GM23338 (cell line): Measurements from ENCODE around the gene SSTR3. TPM values are rescaled to one million over a fixed set of nuclear protein-coding genes. Genes with fewer than 3 reads are reported as not detected.

Experiments
- ATAC-seq: fragments of 200-7000 bp; cut with Tn5 transposase; 3 replicates; pipeline ENCODE4 v1.9.1; 2020
- DNase-seq: peaks from one replicate; pipeline ENCODE4 v3.0.0-alpha.2; 2015; ENCODE audit warnings: low spot score
- H2AFZ ChIP-seq: fragments of 200-600 bp; sonication (generic); 2 replicates; pipeline ENCODE4 v1.8.0; 2016; ENCODE audit warnings: antibody characterized with exemption, mild to moderate bottlenecking, moderate library complexity
- H3F3A ChIP-seq: fragments of 200-600 bp; sonication (generic); replicated peaks from 2 replicates; pipeline ENCODE4 v1.8.0; 2017; ENCODE audit warnings: antibody characterized with exemption, mixed run types, low read depth
- H3K27ac ChIP-seq: fragments of 200-600 bp; sonication (generic); 2 replicates; pipeline ENCODE4 v1.6.1; 2016; ENCODE audit warnings: low read depth
- H3K27me3 ChIP-seq: fragments of 200-600 bp; sonication (generic); 2 replicates; pipeline ENCODE4 v1.8.0; 2016; ENCODE audit warnings: mild to moderate bottlenecking, mixed run types, moderate library complexity; ENCODE audit not compliant: insufficient read depth
- H3K36me3 ChIP-seq: fragments of 200-600 bp; sonication (generic); 2 replicates; pipeline ENCODE4 v1.8.0; 2016; ENCODE audit warnings: mild to moderate bottlenecking; ENCODE audit not compliant: insufficient read depth
- H3K4me1 ChIP-seq: fragments of 200-600 bp; sonication (generic); 2 replicates; pipeline ENCODE4 v1.8.0; 2016; ENCODE audit warnings: mild to moderate bottlenecking, moderate library complexity; ENCODE audit not compliant: insufficient read depth
- H3K4me2 ChIP-seq: fragments of 200-600 bp; sonication (generic); 2 replicates; pipeline ENCODE4 v1.7.1; 2017; ENCODE audit warnings: mixed run types
- H3K4me3 ChIP-seq: fragments of 200-600 bp; sonication (generic); 2 replicates; pipeline ENCODE4 v1.6.1; 2016; ENCODE audit warnings: mixed run types
- H3K79me2 ChIP-seq: fragments of 200-600 bp; sonication (generic); replicated peaks from 2 replicates; pipeline ENCODE4 v1.8.0; 2017; ENCODE audit warnings: mild to moderate bottlenecking; ENCODE audit not compliant: insufficient read depth
- H3K9me2 ChIP-seq: fragments of 200-600 bp; sonication (generic); 2 replicates; pipeline ENCODE4 v1.8.0; 2017; ENCODE audit not compliant: insufficient read depth
- H4K20me1 ChIP-seq: fragments of 200-600 bp; sonication (generic); replicated peaks from 2 replicates; pipeline ENCODE4 v1.8.0; 2017; ENCODE audit warnings: mild to moderate bottlenecking; ENCODE audit not compliant: insufficient read depth
- H3K27ac Mint-ChIP-seq: 2 replicates; pipeline ENCODE4 v1.8.0; 2020; ENCODE audit warnings: inconsistent platforms, mild to moderate bottlenecking, moderate library complexity, mixed read lengths
- H3K27me3 Mint-ChIP-seq: 3 replicates; pipeline ENCODE4 v1.8.0; 2022; ENCODE audit warnings: low read depth, mild to moderate bottlenecking, moderate library complexity, mixed read lengths, inconsistent platforms; ENCODE audit not compliant: insufficient read depth, poor library complexity
- H3K36me3 Mint-ChIP-seq: 3 replicates; pipeline ENCODE4 v1.8.0; 2021; ENCODE audit warnings: low read depth, mild to moderate bottlenecking, inconsistent platforms, moderate library complexity, mixed read lengths
- H3K4me1 Mint-ChIP-seq: 3 replicates; pipeline ENCODE4 v1.8.0; 2020; ENCODE audit warnings: mild to moderate bottlenecking, inconsistent platforms, mixed read lengths
- H3K4me3 Mint-ChIP-seq: 3 replicates; pipeline ENCODE4 v1.8.0; 2021; ENCODE audit warnings: moderate library complexity, mild to moderate bottlenecking, inconsistent platforms, mixed read lengths
- H3K9me3 Mint-ChIP-seq: 3 replicates; pipeline ENCODE4 v1.8.0; 2020; ENCODE audit warnings: moderate library complexity, mild to moderate bottlenecking, inconsistent platforms, mixed read lengths
- CREB1 ChIP-seq: fragments of 250-450 bp; sonication (Bioruptor Pico); IDR thresholded peaks from 2 replicates; pipeline ENCODE4 v1.5.0; 2020; ENCODE audit warnings: low read depth, mild to moderate bottlenecking, moderate library complexity
- EZH2phosphoT487 ChIP-seq: fragments of 200-600 bp; sonication (generic); IDR thresholded peaks from one replicate; pipeline ENCODE4 v1.8.1; 2018; ENCODE audit warnings: antibody characterized with exemption; ENCODE audit not compliant: unreplicated experiment
- NANOG ChIP-seq: IDR thresholded peaks from 2 replicates; pipeline ENCODE4 v1.6.1; 2016; ENCODE audit warnings: antibody characterized with exemption, borderline replicate concordance
- ZNF114 ChIP-seq: fragments of 250-450 bp; sonication (Bioruptor Pico); IDR thresholded peaks from 2 replicates; pipeline ENCODE4 v1.5.0; 2020; ENCODE audit warnings: mild to moderate bottlenecking, moderate library complexity
- ZNF331 ChIP-seq: fragments of 250-450 bp; sonication (Bioruptor Pico); IDR thresholded peaks from 2 replicates; pipeline ENCODE4 v1.5.0; 2020; ENCODE audit warnings: low read depth, mild to moderate bottlenecking, moderate library complexity
- polyA plus RNA-seq: library from polyadenylated mRNA; unstranded; fragments of >200 nt; fragmentation: Nextera tagmentation; extraction: Ambion mirVana; gene quantifications from 2 replicates; pipeline ENCODE4 v1.2.1, GENCODE V29; 2016
- total RNA-seq: library from RNA; depleted of rRNA; stranded (reverse); fragments of >200 nt; shearing (Covaris generic); gene quantifications from 2 replicates; pipeline ENCODE4 v1.2.3, GENCODE V29; 2014
- TF ChIP-seq, protein P1 (sequence below): IDR thresholded peaks from one replicate; pipeline ENCODE4 v1.6.1; 2018; ENCODE audit warnings: antibody characterized with exemption; ENCODE audit not compliant: unreplicated experiment
- TF ChIP-seq, protein P2 (sequence below): IDR thresholded peaks from 2 replicates; pipeline ENCODE4 v1.6.1; 2016; ENCODE audit warnings: antibody characterized with exemption
- TF ChIP-seq, protein P3 (sequence below), 2 experiments: fragments of 200-600 bp in 1 of 2; sonication (generic) in 1 of 2; conservative IDR thresholded peaks; 2 replicates each; pipeline versions ENCODE4 v1.5.1 to v1.6.1; 2016 to 2017; ENCODE audit warnings: antibody characterized with exemption in 2 of 2, low read depth in 2 of 2, mild to moderate bottlenecking in 2 of 2, moderate library complexity in 1 of 2
- TF ChIP-seq, protein P4 (sequence below): fragments of 250-450 bp; sonication (Bioruptor Pico); IDR thresholded peaks from 2 replicates; pipeline ENCODE4 v1.5.0; 2020; ENCODE audit warnings: mild to moderate bottlenecking, moderate library complexity

SSTR3 gene
- total and polyA plus RNA-seq, 2 experiments from 2014 or later = 0.66 TPM; not detected in 1

DNA sequence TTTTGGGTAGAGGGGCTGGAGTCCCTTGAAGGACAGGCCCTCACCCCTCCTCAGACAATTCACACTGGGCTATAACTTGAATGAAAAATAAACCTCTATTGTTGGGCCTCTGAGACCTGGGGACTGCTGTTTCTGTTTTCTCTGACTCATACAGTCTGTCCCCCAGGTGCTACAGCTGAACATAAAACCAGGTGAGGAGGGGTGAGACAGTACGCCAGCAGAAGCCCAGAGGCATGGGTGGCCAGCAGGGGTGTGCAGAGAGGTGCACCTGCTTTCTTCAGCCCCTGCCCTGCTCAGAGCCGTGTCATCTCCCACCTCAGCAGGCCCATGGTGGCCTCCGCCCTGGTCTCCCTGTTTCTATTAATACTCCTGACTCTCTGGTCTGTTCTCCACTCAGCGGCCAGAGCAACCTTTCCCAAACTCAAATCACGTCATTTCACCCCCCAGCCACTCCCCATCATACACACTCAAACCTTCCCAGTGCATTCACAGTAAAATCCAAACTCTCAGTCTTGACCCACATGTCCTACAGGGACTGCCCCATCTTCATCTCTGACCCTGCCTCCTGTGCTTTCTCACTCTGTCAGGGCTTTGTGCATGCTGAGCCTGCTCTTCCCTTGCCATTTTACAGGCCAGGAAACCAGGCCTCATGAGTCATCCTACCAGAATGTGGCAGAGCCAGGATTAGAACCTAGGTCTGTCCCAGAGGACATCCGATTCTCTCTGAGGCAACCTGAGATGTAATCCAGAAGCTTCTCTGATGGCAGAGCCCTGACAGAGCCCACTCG, 57.2 kb downstream of the SSTR3 start:
- Histone ChIP-seq H3K36me3 (no peaks in the 10 kb centered on the region), H3F3A (no peaks in the 10 kb centered on the region), H3K4me2 (no peak overlapping the region), H3K27me3 (no peaks in the 10 kb centered on the region), H2AFZ (no peak overlapping the region), H3K4me1 (no peaks in the 10 kb centered on the region), H3K27ac (no peak overlapping the region), H3K79me2 (no peaks in the 10 kb centered on the region), H4K20me1 (no peaks in the 10 kb centered on the region), H3K9me2 (no peaks in the 10 kb centered on the region), H3K4me3 (no peak overlapping the region)
- DNase-seq (no peak), ATAC-seq (no peak)
- peaks cover 12% of the 10 kb centered on the region for H3K27me3 Mint-ChIP-seq
- H3K4me1 Mint-ChIP-seq = peaks cover 2% of the 10 kb centered on the region
- no peak overlapping the region; the same call in 2 of the 3 replicates for H3K4me3 Mint-ChIP-seq
- TF ChIP-seq, protein P1, sequence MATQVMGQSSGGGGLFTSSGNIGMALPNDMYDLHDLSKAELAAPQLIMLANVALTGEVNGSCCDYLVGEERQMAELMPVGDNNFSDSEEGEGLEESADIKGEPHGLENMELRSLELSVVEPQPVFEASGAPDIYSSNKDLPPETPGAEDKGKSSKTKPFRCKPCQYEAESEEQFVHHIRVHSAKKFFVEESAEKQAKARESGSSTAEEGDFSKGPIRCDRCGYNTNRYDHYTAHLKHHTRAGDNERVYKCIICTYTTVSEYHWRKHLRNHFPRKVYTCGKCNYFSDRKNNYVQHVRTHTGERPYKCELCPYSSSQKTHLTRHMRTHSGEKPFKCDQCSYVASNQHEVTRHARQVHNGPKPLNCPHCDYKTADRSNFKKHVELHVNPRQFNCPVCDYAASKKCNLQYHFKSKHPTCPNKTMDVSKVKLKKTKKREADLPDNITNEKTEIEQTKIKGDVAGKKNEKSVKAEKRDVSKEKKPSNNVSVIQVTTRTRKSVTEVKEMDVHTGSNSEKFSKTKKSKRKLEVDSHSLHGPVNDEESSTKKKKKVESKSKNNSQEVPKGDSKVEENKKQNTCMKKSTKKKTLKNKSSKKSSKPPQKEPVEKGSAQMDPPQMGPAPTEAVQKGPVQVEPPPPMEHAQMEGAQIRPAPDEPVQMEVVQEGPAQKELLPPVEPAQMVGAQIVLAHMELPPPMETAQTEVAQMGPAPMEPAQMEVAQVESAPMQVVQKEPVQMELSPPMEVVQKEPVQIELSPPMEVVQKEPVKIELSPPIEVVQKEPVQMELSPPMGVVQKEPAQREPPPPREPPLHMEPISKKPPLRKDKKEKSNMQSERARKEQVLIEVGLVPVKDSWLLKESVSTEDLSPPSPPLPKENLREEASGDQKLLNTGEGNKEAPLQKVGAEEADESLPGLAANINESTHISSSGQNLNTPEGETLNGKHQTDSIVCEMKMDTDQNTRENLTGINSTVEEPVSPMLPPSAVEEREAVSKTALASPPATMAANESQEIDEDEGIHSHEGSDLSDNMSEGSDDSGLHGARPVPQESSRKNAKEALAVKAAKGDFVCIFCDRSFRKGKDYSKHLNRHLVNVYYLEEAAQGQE = no peak
- TF ChIP-seq NANOG (no peak), EZH2phosphoT487 (no peak), ZNF114 (CRISPR knock-in tag) (no peak), ZNF331 (CRISPR knock-in tag) (no peak), CREB1 (CRISPR knock-in tag) (no peak)
- TF ChIP-seq, protein P2, sequence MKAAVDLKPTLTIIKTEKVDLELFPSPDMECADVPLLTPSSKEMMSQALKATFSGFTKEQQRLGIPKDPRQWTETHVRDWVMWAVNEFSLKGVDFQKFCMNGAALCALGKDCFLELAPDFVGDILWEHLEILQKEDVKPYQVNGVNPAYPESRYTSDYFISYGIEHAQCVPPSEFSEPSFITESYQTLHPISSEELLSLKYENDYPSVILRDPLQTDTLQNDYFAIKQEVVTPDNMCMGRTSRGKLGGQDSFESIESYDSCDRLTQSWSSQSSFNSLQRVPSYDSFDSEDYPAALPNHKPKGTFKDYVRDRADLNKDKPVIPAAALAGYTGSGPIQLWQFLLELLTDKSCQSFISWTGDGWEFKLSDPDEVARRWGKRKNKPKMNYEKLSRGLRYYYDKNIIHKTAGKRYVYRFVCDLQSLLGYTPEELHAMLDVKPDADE = no peak
- TF ChIP-seq, protein P3, sequence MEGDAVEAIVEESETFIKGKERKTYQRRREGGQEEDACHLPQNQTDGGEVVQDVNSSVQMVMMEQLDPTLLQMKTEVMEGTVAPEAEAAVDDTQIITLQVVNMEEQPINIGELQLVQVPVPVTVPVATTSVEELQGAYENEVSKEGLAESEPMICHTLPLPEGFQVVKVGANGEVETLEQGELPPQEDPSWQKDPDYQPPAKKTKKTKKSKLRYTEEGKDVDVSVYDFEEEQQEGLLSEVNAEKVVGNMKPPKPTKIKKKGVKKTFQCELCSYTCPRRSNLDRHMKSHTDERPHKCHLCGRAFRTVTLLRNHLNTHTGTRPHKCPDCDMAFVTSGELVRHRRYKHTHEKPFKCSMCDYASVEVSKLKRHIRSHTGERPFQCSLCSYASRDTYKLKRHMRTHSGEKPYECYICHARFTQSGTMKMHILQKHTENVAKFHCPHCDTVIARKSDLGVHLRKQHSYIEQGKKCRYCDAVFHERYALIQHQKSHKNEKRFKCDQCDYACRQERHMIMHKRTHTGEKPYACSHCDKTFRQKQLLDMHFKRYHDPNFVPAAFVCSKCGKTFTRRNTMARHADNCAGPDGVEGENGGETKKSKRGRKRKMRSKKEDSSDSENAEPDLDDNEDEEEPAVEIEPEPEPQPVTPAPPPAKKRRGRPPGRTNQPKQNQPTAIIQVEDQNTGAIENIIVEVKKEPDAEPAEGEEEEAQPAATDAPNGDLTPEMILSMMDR (conservative IDR thresholded peaks at IDR 0.05; ENCODE audit: low read depth in 2 of 2) = no peak
- TF ChIP-seq, protein P4, sequence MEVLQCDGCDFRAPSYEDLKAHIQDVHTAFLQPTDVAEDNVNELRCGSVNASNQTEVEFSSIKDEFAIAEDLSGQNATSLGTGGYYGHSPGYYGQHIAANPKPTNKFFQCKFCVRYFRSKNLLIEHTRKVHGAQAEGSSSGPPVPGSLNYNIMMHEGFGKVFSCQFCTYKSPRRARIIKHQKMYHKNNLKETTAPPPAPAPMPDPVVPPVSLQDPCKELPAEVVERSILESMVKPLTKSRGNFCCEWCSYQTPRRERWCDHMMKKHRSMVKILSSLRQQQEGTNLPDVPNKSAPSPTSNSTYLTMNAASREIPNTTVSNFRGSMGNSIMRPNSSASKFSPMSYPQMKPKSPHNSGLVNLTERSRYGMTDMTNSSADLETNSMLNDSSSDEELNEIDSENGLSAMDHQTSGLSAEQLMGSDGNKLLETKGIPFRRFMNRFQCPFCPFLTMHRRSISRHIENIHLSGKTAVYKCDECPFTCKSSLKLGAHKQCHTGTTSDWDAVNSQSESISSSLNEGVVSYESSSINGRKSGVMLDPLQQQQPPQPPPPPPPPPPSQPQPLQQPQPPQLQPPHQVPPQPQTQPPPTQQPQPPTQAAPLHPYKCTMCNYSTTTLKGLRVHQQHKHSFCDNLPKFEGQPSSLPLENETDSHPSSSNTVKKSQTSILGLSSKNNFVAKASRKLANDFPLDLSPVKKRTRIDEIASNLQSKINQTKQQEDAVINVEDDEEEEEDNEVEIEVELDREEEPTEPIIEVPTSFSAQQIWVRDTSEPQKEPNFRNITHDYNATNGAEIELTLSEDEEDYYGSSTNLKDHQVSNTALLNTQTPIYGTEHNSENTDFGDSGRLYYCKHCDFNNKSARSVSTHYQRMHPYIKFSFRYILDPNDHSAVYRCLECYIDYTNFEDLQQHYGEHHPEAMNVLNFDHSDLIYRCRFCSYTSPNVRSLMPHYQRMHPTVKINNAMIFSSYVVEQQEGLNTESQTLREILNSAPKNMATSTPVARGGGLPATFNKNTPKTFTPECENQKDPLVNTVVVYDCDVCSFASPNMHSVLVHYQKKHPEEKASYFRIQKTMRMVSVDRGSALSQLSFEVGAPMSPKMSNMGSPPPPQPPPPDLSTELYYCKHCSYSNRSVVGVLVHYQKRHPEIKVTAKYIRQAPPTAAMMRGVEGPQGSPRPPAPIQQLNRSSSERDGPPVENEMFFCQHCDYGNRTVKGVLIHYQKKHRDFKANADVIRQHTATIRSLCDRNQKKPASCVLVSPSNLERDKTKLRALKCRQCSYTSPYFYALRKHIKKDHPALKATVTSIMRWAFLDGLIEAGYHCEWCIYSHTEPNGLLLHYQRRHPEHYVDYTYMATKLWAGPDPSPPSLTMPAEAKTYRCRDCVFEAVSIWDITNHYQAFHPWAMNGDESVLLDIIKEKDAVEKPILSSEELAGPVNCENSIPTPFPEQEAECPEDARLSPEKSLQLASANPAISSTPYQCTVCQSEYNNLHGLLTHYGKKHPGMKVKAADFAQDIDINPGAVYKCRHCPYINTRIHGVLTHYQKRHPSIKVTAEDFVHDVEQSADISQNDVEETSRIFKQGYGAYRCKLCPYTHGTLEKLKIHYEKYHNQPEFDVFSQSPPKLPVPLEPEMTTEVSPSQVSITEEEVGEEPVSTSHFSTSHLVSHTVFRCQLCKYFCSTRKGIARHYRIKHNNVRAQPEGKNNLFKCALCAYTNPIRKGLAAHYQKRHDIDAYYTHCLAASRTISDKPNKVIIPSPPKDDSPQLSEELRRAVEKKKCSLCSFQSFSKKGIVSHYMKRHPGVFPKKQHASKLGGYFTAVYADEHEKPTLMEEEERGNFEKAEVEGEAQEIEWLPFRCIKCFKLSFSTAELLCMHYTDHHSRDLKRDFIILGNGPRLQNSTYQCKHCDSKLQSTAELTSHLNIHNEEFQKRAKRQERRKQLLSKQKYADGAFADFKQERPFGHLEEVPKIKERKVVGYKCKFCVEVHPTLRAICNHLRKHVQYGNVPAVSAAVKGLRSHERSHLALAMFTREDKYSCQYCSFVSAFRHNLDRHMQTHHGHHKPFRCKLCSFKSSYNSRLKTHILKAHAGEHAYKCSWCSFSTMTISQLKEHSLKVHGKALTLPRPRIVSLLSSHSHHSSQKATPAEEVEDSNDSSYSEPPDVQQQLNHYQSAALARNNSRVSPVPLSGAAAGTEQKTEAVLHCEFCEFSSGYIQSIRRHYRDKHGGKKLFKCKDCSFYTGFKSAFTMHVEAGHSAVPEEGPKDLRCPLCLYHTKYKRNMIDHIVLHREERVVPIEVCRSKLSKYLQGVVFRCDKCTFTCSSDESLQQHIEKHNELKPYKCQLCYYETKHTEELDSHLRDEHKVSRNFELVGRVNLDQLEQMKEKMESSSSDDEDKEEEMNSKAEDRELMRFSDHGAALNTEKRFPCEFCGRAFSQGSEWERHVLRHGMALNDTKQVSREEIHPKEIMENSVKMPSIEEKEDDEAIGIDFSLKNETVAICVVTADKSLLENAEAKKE = no peak
- peaks cover 7% of the 10 kb centered on the region for H3K9me3 Mint-ChIP-seq
- H3K27ac Mint-ChIP-seq = no peak overlapping the region
- no peaks in the 10 kb centered on the region for H3K36me3 Mint-ChIP-seq
